Measurements from ENCODE around the gene SLC5A11.
"Not testable (repeated sequence)": the region's sequence is repeated elsewhere in the genome, so short reads cannot be mapped to it uniquely, and the experiment has no call there.

SLC5A11 gene

GRCh38 chr16:24855678-24856077 is 9.9 kb downstream of the SLC5A11 start:
- in situ Hi-C loops (cut with HindIII; ENCODE audit: low sequenced_read_pairs): no loop called here

- in situ Hi-C loops (cut with HindIII; ENCODE audit: low sequenced_read_pairs): not testable (repeated sequence)
These were observed 11.1 kb downstream of the SLC5A11 start for GRCh38 chr16:24856871-24857270.

GRCh38 chr16:24858219-24859041 is 12.7 kb downstream of the SLC5A11 start:
- in situ Hi-C loops (cut with HindIII; ENCODE audit: low sequenced_read_pairs): no loop called here

- in situ Hi-C loops (cut with HindIII; ENCODE audit: low sequenced_read_pairs): no loop called here
These were observed 15.7 kb downstream of the SLC5A11 start for GRCh38 chr16:24861461-24861860.

- in situ Hi-C loops (cut with HindIII; ENCODE audit: low sequenced_read_pairs): no loop called here
These were observed 18.0 kb downstream of the SLC5A11 start for GRCh38 chr16:24863582-24864437.

- in situ Hi-C loops (cut with HindIII; ENCODE audit: low sequenced_read_pairs): no loop called here
These were observed 23.3 kb downstream of the SLC5A11 start for GRCh38 chr16:24869033-24869432.

GRCh38 chr16:24871891-24872290 is 26.1 kb downstream of the SLC5A11 start:
- in situ Hi-C loops (cut with HindIII; ENCODE audit: low sequenced_read_pairs): no loop called here

- in situ Hi-C loops (cut with HindIII; ENCODE audit: low sequenced_read_pairs): no loop called here
These were observed 27.3 kb downstream of the SLC5A11 start for GRCh38 chr16:24873028-24873427.

- in situ Hi-C loops (cut with HindIII; ENCODE audit: low sequenced_read_pairs): loop anchor here (5.0 kb wide), 1 partner anchor 48 kb away; no protein-coding TSS in a partner anchor
These were observed 29.7 kb downstream of the SLC5A11 start for GRCh38 chr16:24875466-24875865.

GRCh38 chr16:24876231-24876630 is 30.5 kb downstream of the SLC5A11 start:
- in situ Hi-C loops (cut with HindIII; ENCODE audit: low sequenced_read_pairs): loop anchor here (5.0 kb wide), 1 partner anchor 49 kb away; no protein-coding TSS in a partner anchor

GRCh38 chr16:24879684-24880083 is 33.9 kb downstream of the SLC5A11 start:
- in situ Hi-C loops (cut with HindIII; ENCODE audit: low sequenced_read_pairs): loop anchor here (5.0 kb wide), 1 partner anchor 52 kb away; no protein-coding TSS in a partner anchor

GRCh38 chr16:24883714-24884151 is 38.0 kb downstream of the SLC5A11 start:
- in situ Hi-C loops (cut with HindIII; ENCODE audit: low sequenced_read_pairs): no loop called here

- in situ Hi-C loops (cut with HindIII; ENCODE audit: low sequenced_read_pairs): no loop called here
These were observed 41.7 kb downstream of the SLC5A11 start for GRCh38 chr16:24887472-24887871.

GRCh38 chr16:24890746-24891145 is 45.0 kb downstream of the SLC5A11 start:
- in situ Hi-C loops (cut with HindIII; ENCODE audit: low sequenced_read_pairs): no loop called here

- in situ Hi-C loops (cut with HindIII; ENCODE audit: low sequenced_read_pairs): no loop called here
These were observed 50.7 kb downstream of the SLC5A11 start for GRCh38 chr16:24896439-24896838.

- in situ Hi-C loops (cut with HindIII; ENCODE audit: low sequenced_read_pairs): not testable (repeated sequence)
These were observed 51.8 kb downstream of the SLC5A11 start for GRCh38 chr16:24897522-24897921.

GRCh38 chr16:24900230-24900629 is 54.5 kb downstream of the SLC5A11 start:
- in situ Hi-C loops (cut with HindIII; ENCODE audit: low sequenced_read_pairs): loop anchor here (5.0 kb wide), 1 partner anchor 53 kb away; the partner anchor contains the start of gene SLC5A11

GRCh38 chr16:24906199-24906808 is 60.5 kb downstream of the SLC5A11 start:
- in situ Hi-C loops (cut with HindIII; ENCODE audit: low sequenced_read_pairs): no loop called here

GRCh38 chr16:24906901-24907300 is 61.1 kb downstream of the SLC5A11 start:
- in situ Hi-C loops (cut with HindIII; ENCODE audit: low sequenced_read_pairs): no loop called here

GRCh38 chr16:24908716-24909115 is 63.0 kb downstream of the SLC5A11 start:
- in situ Hi-C loops (cut with HindIII; ENCODE audit: low sequenced_read_pairs): no loop called here

GRCh38 chr16:24909856-24910255 is 64.1 kb downstream of the SLC5A11 start:
- in situ Hi-C loops (cut with HindIII; ENCODE audit: low sequenced_read_pairs): loop anchor here (5.0 to 10.0 kb wide), 2 partner anchors 93 to 345 kb away; no protein-coding TSS in a partner anchor
